OCI-LY1 (cell line): Measurements from ENCODE around the gene PPP2R1B.

Experiments used
- EZH2 ChIP-seq: fragments of 200-600 bp; sonication (generic), shearing (Covaris generic); IDR thresholded peaks from 2 replicates; pipeline ENCODE4 v1.8.0; 2017; ENCODE audit warnings: borderline replicate concordance, mixed run types, mild to moderate bottlenecking, antibody characterized with exemption, low read length, moderate library complexity, mixed read lengths
- TF ChIP-seq, protein P1 (sequence below): fragments of 200-600 bp; sonication (generic), shearing (Covaris generic); IDR thresholded peaks from 2 replicates; pipeline ENCODE4 v1.5.1; 2017; ENCODE audit warnings: mild to moderate bottlenecking, antibody characterized with exemption, low read length, moderate library complexity, mixed read lengths

DNA sequence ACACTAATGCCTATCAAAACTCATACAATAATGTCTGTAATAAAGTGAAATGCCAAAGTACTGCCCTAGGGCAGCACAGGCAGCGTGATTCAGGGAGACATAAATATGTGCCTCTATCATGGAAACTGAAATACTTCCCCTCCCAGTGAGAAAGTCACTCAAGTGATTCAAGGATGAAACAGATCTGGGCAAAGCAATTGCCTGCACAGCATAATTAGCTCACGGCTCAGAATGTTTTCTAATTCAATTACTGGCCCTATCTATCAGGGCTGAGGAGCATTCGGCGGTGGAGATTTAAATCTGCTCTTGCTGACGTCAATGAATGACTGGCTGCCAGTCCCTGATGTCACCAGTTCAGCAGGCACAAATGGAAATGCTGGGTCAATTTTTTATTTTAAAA lies 27.7 kb upstream of the PPP2R1B start:
- TF ChIP-seq, protein P1, sequence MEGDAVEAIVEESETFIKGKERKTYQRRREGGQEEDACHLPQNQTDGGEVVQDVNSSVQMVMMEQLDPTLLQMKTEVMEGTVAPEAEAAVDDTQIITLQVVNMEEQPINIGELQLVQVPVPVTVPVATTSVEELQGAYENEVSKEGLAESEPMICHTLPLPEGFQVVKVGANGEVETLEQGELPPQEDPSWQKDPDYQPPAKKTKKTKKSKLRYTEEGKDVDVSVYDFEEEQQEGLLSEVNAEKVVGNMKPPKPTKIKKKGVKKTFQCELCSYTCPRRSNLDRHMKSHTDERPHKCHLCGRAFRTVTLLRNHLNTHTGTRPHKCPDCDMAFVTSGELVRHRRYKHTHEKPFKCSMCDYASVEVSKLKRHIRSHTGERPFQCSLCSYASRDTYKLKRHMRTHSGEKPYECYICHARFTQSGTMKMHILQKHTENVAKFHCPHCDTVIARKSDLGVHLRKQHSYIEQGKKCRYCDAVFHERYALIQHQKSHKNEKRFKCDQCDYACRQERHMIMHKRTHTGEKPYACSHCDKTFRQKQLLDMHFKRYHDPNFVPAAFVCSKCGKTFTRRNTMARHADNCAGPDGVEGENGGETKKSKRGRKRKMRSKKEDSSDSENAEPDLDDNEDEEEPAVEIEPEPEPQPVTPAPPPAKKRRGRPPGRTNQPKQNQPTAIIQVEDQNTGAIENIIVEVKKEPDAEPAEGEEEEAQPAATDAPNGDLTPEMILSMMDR = no peak
- TF ChIP-seq EZH2 = no peak
